GM21526 (cell line): Measurements from ENCODE around the gene JUNB.
"Not testable (repeated sequence)": the region's sequence is repeated elsewhere in the genome, so short reads cannot be mapped to it uniquely, and the experiment has no call there.

Experiments used
- ATAC-seq: cut with Tn5 transposase; IDR thresholded peaks from one replicate; pipeline ENCODE4 v1.9.1; 2021; ENCODE audit warnings: moderate library complexity; ENCODE audit not compliant: unreplicated experiment, low FRiP score

JUNB gene

DNA sequence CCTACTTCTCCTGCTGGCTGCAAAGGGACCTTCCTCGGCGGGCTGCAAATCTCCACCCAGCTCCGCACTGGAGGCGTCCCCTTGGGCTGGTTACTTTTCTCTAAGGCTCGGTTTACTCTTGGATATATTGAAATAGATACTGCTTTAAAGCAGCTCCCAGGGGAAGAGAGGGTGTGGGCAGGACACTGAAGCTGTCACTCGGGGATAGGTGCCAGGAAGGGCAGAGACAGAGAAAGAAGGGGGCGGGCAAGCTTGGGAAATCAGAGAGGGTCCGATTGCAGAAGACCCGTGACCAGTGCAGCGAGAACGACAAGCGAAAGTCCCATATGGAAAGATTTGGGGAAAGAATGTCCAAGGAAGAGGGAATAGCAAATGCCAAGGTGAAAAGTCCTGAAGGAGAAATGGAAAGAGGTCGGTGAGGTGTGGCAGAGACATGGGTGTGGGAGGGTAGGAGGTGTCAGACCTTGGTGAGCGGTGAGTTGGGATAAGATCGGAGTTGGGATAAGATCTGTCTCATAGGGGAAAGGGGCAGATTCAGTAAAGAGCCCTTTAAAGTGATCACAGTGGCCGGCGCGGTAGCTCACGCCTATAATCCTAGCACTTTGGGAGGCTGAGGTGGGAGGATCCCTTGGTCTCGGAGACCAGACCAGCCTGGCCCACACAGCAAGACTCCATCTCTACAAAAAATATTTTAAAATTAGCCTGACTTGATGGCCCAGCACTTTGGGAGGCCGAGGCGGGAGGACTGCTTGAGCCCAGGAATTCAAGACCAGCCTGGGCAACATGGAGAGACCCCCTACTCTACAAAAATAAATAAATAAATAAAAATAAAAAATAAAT lies 11.2 kb downstream of the JUNB start:
- no peak for ATAC-seq

DNA sequence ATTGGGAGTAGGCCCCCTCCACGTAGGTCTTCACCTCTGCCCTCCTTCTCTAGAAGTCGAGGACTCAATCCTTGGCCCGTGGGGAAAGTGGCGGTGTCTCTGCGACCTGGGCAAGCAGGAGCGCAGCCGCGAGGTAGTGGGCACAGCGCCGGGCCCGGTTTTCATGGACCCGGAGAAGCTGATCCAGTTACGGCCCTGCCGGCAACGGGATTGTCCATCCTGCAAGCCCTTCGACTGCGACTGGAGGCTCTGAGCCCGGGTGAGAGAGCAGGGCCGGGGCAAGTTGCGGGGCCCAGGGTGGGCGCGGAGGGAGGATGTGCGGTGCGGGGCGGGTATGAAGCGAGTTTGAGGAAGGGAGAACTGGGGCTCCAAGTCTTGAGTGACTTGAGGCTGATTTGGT lies 12.8 kb downstream of the JUNB start:
- no peak for ATAC-seq

DNA sequence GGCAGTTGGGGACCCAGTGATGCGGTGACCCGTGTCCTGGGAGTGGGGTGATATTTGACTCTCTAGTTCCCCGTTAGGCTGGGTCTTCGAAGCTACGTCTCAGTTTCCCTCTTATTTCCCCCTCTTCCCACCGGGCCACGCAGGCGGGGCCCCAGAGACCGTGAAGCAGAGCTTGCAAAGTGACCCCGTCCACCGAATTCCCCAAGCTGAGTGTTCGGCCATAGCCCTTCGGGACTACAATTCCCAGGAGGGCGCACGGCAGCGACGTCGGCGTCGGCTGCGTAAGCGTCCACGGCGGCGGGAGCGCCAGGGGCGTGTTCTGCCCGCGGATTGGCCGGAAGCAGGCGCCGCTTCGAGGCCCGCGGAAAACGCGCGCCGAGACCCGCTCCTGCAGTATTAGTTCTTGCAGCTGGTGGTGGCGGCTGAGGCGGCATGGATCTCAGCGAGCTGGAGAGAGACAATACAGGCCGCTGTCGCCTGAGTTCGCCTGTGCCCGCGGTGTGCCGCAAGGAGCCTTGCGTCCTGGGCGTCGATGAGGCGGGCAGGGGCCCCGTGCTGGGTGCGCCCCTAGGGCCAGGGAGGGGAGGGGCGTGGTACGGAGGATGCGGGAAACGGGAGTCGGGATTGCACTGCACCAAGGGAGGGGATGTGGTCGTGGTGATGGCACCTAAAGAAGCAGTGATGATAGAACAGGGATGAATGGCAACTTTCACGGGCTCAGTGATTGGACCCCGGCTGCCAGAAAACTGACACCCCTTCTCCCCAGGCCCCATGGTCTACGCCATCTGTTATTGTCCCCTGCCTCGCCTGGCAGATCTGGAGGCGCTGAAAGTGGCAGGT lies 15.2 kb downstream of the JUNB start, which contains the start of gene RNASEH2A:
Gene RNASEH2A, plus strand, starts transcription at position 343 of the 840 bp plus-strand sequence. Its CDS starts 90 bp downstream, at position 433.
- ATAC-seq: no peak

DNA sequence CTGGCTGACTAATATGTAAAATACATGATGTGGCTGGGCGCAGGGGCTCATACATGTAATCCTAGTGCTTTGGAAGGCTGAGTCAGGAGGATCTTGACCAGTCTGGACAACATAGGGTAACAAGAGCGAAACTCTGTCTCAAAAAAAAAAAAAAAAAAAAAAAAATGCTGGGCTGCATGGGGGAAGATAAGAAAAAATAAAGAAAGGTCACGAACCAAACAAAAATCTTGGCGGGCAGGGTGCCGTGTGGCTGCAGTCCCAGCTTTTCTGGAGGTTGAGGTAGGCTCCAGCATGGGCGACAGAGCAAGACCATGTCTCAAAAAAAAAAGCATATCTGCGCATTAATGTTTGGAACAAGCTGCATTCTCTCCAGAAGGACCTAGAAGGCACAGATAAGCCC lies 23.8 kb downstream of the JUNB start:
- no peak for ATAC-seq

DNA sequence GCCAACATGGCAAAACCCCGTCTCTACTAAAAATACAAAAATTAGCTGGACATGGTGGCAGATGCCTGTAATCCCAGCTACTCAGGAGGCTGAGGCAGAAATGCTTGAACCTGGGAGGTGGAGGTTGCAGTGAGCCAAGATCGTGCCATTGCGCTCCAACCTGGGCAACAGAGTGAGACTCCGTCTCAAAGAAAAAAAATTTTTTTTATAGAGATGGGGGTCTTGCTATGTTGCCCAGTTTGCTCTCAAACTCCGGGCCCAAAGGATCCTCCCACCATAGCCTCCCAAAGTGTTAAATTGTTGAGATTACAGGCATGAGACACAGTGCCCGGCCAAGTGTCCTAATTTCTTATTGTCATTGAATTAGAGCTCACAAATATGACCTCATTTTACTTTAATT lies 25.9 kb downstream of the JUNB start:
- ATAC-seq: not testable (repeated sequence)

DNA sequence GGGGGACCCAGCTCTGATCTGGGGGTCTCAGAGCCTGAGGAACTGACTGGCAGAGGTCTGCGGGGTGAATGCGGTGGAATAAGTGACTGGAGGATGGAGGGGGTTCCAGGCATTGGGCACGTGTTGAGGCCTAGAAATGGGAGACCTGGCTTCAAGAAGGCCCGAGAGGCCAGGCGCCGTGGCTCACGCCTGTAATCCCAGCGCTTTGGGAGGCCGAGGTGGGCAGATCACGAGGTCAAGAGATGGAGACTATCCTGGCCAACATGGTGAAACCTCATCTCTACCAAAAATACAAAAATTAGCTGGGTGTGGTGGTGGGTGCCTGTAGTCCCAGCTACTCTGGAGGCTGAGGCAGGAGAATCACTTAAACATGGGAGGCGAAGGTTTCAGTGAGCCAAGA lies 26.5 kb downstream of the JUNB start:
- not testable (repeated sequence) for ATAC-seq

DNA sequence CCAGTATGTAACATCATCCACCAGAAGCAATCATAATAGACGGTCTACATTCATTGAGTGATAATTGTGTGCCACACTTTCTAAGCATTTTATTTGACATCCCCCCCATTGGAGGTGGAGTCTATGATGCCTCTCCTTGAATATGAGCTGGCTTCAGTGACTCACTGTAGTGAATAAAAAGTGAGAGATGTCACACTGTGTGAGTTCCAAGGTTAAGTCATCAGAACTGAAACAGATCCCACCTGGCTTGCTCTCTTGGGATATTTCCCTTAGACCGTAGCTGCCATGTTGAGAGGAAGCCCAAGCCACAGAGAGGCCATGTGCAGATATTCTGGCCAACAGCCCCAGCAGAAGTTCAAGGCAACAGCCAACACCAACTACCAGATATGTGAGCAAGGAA lies 30.5 kb downstream of the JUNB start:
- ATAC-seq: no peak

DNA sequence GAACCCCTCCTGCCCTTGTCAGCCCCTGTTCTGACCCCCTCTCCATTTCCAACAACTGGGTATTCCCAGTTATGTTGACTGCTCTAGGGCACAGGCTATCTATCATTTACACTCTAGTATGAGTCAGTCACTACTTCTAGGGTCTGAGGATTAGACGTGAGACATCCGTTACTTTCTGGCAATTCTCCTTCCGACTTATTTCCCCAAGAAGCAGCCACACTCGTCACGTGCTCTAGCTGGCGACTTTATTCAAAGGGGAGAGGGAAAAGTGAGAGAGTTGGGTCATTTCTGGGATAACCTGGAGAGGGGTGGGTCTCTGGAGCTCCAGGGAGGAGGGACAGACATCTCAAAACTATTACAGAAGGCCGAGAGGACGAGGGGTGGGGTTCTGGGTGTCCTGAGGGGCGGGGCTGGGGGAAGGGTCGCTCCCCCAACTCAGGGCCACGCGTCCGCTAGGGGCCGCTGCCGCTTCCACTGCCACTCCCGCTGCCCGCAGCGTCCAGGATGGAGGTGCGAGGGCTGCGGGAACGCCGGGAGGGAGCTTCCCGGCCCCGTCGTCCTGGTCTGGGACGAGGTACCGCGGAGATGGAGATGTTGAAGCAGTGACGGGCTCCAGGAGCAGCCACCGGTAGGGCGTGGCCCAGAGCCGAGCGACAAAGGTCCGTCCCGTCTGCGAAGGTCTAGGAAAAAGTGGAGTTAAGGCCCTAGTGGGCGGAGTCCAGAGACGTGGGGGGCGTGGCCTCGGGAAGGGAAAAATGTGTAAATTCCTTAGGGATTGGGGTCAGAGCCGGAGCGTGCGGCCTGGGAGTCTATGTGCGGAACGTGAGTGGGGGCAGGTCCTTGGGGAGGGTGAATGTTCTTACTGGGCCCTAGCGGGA lies 34.2 kb downstream of the JUNB start:
- no peak for ATAC-seq

DNA sequence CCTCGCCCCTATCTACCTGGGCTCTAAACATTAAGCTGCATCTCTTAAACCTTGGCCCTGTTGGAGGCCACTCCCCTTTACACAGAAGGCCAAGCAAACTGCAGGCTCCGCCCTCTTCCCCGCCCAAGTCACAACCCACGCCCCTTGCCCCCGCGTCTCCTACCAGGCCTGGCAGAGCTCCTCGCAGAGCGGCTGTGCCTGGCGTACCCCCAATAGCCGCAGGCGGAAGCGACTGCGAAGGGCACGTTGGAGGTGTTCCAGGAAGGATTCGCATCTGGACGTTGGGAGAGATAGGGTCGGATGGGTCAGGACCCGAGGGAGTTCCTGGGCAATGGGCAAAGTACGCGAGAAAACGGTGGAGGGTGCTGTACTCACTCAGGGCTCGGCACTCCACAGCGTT lies 37.2 kb downstream of the JUNB start:
- no peak for ATAC-seq

DNA sequence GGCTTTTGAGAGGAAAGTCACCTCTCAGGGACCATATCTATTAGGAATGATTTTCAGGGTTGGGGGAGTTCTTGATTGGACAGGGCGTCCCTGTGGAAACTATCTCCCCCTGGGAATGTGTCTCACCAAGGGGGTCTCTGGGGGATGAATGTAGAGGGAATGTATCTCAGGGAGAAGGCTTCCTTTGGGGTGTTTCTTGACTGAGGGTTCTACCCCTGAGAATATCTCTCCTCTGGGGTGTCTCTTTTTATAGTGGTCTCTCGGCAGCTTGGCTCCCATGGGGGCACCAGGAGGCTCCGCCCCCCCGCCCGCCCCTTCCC lies 42.1 kb downstream of the JUNB start:
- ATAC-seq: no peak

DNA sequence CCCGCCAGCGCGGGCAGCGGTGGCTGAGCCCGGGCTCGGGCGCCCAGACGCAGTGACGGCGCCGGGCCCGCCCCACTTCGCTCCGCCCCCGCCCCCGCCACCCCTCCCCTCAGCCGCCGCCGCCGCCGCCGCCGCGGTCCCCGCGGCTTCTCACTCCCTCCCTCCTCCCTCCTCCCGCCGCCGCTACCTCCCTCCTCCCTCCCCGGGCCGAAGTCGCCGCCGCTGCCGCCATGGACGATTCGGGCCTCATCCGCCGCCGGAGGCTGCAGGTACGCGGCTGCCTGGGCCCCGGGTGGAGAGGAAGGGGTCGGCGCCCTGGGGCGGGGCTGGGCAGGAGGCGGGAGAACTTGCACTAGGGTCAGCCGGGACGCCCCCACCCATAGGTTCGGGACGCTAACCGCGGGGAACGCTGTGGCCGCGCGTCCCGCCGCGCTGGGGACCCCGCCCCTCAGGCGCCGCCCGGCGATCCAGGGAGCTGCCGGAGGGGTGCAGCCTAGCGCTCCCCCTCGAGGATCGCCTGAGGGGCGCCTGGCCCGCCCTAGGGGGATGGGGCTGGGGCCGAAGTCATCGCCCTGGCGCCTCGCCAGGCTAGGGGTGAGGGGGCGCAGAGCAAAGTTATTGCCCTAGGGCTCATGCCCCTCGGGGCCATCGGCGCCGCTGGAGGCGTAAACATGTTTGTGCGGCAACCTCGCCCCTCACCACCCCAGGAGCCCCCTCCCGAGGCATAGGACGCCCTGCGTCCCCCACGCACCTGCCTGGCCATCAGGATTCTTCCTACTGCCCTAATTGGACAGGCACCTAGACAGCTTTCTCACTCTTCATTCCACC lies 42.7 kb downstream of the JUNB start:
- no peak for ATAC-seq

DNA sequence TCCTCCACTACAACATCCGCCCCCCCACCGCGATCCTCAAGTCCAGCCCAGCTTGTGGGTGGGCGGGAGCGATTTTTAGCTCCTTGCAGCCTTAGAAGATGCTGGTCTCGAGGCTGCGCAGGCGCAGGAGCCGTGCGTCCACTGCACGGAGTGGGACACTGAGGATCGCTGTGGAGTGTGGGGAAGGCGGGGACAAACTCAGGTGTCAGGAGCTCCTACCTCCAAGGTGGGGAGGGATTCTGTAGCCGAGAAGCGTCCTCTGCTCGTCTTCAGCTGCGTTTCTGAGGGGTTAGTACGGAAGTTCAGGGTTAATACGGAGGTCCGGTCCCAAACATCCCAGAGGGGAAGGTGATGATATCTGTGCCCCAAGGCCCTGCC lies 43.3 kb downstream of the JUNB start, which contains the start of gene RTBDN:
Gene RTBDN, minus strand, starts transcription at position 14 of the 378 bp plus-strand sequence. CDS start 4,600 bp downstream, outside the sequence.
- ATAC-seq: no peak

DNA sequence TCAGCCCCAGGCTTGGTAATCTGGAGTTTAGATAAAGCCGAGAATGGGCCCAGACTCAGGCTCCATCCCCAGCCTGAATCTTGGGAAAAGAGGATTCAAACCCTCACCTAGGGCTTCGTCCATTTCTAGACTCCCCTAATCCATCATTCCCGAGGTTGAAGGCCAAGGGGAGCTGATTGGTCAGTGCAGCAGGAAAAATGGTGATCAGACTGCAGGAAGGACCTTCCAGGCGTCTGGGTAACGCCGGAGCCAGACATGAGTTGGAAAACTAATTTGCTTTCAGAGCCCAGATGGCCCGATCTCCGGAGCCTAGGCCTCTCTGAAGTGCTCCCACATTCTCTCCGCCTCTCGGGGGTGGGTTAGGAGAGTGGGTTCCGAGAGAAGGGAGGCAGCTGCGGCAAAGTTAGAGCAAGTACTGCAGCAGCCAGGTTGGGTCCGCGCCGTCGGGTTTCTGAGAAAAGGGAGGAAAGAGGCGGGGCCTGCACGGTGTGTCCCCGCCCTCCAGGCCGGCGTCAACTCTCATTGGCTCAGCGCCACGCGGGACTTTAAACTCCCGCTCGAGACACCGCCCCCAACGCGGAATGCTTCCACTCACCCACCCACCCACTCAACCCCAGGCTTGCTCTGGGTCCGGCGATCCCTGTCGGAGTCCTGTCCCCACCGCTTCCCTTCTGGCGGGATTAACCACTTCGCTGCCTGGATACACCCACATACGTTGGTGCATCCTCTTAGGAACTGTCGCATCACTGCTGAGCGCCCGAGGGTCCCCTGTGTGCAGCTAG lies 43.9 kb downstream of the JUNB start:
- no peak for ATAC-seq

DNA sequence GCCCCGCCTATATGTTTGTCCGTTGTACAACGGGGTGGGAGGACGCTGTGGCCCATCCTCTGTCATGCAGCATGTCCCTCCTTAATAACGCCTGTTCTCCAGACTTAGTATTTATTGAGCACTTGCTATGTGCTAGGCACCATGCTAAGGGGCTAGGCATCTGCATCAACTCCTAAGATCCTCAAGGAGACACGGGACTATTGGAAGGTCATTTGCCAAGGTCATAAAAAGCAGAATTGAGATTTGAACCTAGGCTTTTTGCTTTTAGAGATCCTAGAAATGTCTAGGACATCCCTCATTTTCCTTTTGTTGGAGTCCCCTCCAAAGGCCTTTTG lies 45.2 kb downstream of the JUNB start:
- ATAC-seq: no peak

DNA sequence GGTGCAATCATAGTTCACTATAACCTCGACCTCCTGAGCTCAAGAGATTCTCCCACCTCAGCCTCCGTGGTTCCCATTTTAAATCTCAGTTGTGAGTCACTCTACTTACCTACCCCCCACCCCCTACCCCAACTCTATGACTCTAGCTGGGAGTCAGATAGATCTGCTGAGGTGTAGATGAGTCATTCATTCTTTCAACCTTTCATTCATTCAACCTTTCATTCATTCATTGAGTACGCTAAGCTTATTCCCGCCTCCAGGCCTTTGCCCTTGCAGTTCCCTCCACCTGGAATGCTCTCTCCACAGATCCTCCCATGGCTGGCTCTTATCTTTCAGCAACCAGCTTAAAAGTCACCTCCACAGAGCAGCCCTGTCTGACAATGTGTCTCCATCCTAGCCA lies 45.9 kb downstream of the JUNB start:
- ATAC-seq: no peak

DNA sequence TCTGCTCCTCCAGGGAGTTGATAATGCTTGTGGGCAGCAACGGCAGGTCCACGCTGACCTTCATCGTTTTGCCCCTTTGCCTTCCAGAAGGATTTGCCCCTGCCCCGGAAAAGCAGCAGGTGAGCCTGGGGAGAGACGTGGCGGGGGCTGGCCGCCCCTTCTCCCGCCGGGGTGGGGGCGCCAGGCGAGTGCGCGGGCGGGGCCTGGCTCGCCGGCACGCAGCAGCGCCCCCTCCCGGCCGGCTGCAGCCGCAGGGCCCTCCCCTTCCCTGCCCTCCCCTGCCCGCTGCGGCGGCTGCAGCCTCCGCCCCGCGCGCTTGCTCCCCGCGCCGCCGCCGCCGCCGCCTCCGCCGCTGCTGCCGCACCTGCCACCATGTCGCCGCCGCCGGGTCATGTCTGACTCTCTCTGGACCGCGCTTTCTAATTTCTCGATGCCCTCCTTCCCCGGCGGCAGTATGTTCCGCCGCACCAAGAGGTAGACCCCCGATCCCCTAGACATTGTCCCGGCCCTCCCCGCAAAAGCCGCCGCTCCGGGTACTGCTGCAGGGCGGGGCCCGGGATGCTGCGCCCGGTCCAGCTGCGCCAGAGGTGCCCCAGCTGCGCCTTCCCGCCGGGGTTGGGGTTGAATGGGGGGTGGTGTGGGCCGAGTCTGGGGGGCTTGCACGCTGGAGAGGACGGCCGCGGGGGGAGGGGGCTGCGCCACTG lies 47.0 kb downstream of the JUNB start, which contains the start of gene MAST1:
Gene MAST1, plus strand, starts transcription at position 334 of the 704 bp plus-strand sequence. Its CDS starts 58 bp downstream, at position 392.
- ATAC-seq: no peak

DNA sequence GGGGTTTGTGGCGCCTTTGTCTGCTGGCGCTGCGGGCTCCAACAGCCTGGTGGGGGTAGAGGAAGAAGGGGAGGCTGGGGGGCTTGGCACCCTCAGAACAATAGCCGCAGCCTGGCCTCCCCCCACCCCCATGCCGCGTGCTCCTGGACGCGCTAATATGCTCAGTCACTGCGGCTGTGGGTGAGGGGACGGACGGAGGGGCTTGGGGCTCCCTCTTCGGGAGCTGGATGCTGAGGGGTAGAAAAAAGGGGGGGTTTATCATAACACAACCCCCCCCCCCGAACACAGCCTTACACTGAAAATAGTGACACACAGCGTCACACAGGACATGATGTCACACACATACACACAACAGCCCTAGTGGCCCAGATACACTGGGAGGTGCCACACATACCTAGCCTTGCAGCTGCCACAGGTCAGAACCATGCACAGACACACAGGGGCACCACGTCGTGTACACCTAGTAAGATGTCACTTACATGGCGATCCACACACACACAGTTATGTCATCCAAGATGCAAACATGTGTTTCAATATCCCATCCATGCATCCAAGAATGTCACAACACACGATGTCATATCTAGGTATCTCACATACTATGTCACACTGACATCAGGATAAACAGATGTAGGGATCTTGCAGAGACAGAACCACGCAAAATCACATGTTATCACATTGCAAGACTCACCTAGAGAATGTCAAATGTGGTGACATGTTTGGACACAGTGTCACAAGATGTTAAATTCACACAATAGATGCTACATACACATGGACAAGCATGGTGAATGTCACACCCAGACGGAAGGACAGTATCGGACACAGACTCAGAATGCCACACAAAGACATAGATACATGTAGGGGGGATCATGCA lies 47.8 kb downstream of the JUNB start:
- no peak for ATAC-seq
